ENCODE data around the gene TAF12.

DNA sequence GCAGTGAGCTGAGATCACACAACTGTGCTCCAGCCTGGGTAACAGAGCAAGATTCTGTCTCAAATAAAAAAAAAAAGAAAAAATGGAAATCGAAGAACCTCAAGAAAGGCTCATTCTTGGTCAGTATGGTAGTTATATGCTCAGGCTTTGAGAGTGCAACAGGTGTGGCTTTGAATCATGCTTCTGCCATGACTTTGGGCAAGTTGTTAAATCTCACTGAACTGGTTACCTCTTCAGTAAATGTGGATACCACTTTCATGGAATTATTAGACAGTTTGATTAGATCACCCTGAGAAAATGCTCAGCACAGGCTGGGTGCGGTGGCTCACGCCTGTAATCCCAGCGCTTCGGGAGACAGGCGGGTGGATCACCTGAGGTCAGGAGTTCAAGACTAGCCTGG is 77.1 kb downstream of the TAF12 start:
- TF ChIP-seq, protein P1, sequence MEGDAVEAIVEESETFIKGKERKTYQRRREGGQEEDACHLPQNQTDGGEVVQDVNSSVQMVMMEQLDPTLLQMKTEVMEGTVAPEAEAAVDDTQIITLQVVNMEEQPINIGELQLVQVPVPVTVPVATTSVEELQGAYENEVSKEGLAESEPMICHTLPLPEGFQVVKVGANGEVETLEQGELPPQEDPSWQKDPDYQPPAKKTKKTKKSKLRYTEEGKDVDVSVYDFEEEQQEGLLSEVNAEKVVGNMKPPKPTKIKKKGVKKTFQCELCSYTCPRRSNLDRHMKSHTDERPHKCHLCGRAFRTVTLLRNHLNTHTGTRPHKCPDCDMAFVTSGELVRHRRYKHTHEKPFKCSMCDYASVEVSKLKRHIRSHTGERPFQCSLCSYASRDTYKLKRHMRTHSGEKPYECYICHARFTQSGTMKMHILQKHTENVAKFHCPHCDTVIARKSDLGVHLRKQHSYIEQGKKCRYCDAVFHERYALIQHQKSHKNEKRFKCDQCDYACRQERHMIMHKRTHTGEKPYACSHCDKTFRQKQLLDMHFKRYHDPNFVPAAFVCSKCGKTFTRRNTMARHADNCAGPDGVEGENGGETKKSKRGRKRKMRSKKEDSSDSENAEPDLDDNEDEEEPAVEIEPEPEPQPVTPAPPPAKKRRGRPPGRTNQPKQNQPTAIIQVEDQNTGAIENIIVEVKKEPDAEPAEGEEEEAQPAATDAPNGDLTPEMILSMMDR (IDR thresholded peaks at IDR 0.05; ENCODE audit: low read length) = no peak
- no peak for TF ChIP-seq EZH2 (IDR thresholded peaks at IDR 0.05; ENCODE audit: borderline replicate concordance, low read length)
